ENCODE data around the gene MLLT1.

Gene MLLT1

DNA sequence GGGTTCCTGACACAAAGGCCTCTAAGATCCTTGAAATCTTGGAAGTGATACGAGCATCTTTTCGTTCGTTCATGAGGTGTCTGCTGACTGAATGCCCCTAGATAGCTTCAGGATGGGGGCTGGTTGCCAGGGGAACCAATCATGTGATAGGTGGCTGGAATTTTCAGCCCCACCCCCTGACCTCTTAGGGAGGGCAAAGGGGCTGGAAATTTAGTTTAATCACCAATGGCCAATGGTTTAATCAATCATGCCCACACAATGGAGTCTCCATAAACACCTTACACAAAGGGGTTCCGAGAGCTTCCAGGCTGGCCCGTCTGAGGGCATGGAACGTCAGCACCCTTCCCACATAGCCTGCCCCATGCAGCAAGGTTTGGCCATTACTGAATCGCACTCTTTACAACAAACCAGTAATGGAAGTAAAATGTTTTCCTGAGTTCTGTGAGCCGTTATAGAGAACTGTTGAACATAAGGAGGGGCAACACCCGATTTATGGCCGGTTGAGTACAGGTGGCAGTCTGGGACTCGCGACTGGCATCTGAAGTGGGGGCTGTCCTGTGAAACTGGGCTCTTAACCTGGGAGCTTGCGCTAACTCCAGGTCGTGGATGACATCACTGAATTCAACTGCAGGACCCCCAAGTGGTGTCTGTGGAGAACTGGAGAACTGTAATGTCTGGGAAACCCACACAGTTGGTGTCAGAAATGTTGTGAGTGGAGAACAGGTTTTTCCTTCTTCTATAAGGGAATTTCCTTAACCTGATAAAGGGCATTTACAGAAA, 25.6 kb downstream of the MLLT1 start:
- no peak for DNase-seq (ENCODE audit: low read depth)

GRCh38 chr19:6252066-6252465, 27.7 kb downstream of the MLLT1 start:
- DNase-seq (ENCODE audit: low read depth) = no peak

DNA sequence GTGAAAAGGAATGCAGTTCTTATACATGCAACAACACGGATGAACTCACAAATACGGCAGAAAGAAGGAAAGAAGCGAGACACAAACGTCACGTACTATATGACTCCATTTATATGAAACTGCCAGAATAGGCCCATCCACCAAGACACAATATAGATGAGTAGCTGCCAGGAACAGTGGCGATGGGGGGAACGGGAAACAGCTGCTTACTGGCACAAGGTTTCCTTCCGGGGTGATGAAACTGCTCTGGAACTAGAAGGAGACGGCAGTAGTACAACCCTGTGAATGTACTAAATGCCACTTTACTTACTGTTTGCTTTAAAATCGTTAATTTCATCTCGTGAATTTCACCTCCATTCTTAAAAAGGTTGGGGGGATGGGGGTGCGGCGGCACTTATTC, 28.9 kb downstream of the MLLT1 start:
- no peak for DNase-seq (ENCODE audit: low read depth)

GRCh38 chr19:6250024-6250615, 29.7 kb downstream of the MLLT1 start:
- DNase-seq (ENCODE audit: low read depth) = no peak

DNA sequence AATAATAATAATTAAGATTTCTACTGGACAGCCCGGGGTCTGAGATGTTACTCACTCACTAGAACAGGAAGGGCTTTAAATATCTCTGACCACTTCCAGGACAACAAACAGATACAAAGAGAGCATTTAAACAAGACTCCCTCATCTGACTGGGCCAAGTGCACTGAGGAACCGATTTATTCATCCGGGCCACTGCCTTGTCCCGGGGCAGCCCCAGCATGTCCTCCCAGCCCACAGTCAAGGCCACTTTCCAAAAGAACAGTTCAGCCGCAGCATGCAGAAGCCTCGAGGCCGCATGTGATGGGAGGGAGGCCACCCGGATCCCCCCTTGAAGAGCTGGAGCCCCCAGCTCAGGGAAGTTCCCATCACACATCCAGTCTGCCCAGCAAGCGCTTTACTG, 30.5 kb downstream of the MLLT1 start:
- DNase-seq (ENCODE audit: low read depth) = no peak

GRCh38 chr19:6248844-6249243, 30.9 kb downstream of the MLLT1 start:
- DNase-seq (ENCODE audit: low read depth) = no peak

DNA sequence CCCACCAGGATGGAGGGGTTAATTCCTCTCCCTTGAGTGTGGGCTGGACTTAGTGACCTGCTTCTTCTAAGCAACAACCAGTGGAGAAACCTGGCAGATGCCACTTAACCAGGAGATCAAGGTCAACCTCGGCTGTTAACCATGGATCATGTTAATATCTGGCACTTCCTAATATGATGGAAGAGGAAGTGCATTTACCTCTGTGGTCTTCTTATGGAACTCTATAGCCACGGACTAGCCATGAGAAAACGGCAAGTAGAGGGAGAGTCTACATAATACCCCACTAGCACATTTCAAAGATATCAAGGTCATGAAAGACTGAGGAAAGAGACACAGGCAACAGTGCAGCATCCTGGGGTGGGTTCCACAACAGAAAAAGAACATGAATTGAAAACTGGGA, 31.4 kb downstream of the MLLT1 start:
- no peak for DNase-seq (ENCODE audit: low read depth)

DNA sequence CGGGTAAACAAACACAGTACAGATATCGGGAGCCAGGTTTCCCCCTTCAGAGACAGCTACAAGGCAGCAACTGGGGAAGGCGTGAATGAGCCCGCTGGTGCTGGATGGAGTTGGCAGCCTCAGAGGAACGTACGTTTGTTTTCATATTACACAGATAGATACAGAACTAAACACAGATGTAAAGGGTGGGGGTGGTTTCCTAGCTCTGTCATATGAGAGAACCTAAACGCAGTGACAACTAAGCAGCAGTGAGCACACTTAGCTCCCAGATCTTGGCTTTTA, 32.8 kb downstream of the MLLT1 start:
- no peak for DNase-seq (ENCODE audit: low read depth)

- no peak for DNase-seq (ENCODE audit: low read depth)
Measured at GRCh38 chr19:6246174-6247006, 33.4 kb downstream of the MLLT1 start.

- no peak for DNase-seq (ENCODE audit: low read depth)
Measured at GRCh38 chr19:6242677-6243076, 37.1 kb downstream of the MLLT1 start.

DNA sequence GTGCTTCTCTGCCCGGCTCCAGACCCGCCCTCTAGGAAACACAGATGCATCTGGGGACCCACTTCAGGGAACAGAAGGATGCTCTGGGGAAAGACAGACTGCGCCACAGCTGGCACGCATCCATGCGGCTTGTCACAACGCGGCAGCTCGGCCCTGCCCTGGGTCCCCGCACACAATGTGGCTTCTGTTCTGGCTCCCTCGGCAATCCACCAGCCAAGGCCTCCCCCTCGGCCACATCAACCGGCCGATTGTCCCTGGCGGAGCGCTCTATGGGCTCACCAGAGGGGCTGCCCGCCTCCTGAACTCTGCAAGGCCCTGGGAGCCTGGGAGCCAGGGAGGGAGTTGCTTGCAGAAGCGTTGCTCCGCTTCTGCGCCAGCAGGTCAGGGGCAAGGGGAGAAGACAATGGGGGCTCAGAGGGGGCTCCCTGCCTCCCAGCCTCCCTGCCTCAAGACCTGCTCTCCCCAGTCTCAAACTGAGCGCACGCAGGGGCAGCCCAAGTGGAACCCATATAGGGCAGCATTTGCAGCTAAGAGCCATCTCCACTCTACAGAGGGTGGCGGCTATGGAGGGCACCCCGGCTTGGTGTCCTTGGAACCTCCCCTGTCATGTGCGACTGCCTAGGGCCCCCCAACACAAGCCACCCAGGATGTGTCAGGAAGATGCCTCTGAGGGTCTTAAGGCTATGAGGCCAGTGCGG, 37.9 kb downstream of the MLLT1 start:
- no peak for DNase-seq (ENCODE audit: low read depth)

DNA sequence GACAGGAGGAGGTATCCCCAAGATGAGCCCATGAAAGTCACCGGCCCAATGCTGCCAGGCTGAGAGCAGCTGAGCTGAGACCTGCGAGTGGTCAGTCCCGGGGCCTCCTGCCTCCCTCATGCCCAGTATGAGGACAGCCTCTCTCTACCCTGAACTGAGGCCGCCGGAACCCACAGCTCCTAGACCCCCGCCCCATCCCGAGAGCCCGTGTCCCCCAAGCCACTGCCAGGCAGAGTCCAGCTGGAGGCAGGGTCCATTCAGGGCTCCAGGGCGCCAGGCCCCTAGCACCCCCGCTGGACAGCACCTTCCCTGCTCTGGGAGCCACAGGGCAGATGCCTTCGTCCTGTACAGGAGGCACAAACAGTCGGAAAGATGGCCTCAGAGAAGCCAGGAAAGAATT, 38.7 kb downstream of the MLLT1 start:
- no peak for DNase-seq (ENCODE audit: low read depth)

GRCh38 chr19:6239871-6240676, 39.7 kb downstream of the MLLT1 start:
- DNase-seq (ENCODE audit: low read depth) = no peak

DNA sequence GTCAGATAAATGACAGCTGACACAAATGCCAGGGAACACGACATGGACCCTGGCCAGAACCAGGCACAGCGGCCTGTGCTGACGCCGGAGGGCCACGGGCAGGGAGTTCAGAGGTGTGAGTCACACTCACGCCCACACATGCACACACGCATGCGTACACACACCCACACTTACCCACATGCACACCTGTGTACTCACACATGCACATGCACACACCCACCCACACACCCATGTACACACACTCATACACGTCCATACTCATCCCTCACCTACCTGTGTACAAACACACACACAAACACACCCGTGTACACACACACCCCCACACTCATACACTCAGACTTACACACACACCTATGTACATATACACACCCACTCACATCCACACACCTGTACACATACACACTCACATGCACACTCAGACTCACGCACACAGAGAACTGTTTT, 40.4 kb downstream of the MLLT1 start:
- no peak for DNase-seq (ENCODE audit: low read depth)

DNA sequence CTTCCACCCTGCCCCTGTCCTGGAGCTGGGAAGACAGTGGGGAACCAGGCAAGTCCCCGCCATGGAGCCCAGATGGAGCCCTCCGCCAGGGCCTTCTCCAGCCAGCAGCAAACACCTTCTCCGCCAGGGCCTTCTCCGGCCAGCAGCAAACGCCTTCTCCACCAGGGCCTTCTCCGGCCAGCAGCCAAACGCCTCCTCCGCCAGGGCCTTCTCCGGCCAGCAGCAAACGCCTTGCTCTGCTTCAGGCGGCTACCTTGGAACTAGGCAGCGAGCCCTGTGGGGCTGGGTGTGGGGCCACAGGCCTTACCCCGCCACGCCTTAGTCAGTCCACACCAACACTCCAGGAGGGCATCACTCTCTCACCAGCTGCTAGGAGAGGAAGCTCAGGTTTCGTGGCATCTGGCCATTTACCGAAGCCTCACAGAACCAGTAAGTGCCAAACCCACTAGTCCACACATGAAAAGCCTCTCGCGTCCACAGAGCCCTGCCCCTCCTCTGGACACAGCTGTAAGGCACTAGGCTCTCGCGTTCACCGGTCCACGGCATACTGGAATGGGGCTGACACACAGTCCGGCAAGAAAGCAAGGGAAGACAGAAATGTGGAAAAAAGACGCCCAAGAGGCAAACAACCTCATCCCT, 41.0 kb downstream of the MLLT1 start:
- DNase-seq (ENCODE audit: low read depth) = no peak

GRCh38 chr19:6238256-6238642, 41.5 kb downstream of the MLLT1 start:
- no peak for DNase-seq (ENCODE audit: low read depth)

DNA sequence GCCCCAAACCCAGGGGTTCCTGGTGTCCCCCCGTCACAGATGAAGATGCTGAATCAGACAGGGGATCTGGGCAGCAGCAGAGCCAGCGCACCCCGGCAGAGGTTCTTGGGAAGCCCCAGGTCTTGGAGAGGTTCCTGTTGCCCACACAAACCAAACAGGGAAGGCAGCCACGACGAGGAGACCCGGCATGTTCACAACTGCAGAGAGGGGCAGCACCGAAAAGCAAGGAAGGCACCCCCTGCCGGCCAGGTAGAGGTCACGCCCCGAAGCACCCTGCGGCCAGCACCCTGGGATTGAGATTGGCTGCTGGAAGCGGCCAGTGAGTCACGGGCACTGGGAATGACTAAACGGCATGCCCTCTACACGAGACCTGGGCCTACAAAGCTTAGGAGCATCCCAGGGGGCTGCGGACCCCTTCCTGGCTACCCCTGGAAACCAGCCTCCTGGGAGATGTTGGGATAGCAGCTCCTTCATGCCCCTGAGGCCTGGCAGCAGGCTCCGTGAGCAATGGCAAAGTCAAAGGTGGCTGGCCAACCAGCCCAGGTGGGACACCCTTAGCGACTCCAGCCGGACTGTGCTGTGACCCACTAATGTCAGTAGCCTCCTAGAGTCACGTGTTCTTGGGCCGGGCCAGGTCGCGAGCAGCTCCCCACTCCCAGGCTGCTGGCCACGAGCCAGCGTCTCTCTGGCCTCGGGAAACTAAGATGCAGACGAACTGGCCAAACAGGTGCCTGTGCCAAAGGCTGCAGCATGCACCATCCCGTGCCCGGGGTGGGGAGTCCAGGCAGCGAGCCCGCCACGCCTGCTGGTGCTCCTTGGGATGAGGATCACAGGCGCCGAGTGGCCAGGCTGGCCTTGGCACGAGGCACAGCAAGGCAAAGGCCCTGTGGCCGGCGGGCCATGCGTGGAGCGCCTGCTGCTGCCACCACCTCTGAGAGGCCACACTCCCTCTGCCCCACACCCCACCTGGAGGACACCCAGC, 43.2 kb downstream of the MLLT1 start:
- no peak for DNase-seq (ENCODE audit: low read depth)

- DNase-seq (ENCODE audit: low read depth) = no peak
Measured at GRCh38 chr19:6235031-6235951, 44.5 kb downstream of the MLLT1 start.

GRCh38 chr19:6234527-6234926, 45.2 kb downstream of the MLLT1 start:
- DNase-seq (ENCODE audit: low read depth) = no peak
